Hepatocyte (in vitro differentiated cells): Measurements from ENCODE around the gene VAV2. TPM values are rescaled to one million over a fixed set of nuclear protein-coding genes. Genes with fewer than 3 reads are reported as not detected.
A peak's percentile ranks its signal among the peaks of the same experiment; 100 is the strongest.

Experiments used
- DNase-seq: peaks from one replicate; pipeline ENCODE4 v3.0.0-alpha.2; 2016; ENCODE audit warnings: low spot score
- H2AFZ ChIP-seq: fragments of 200-600 bp; sonication (generic); 2 replicates; pipeline ENCODE4 v1.6.0; 2016; ENCODE audit warnings: antibody characterized with exemption, mild to moderate bottlenecking
- H3K27ac ChIP-seq: fragments of 200-600 bp; sonication (generic); 2 replicates; pipeline ENCODE4 v1.5.1; 2016; ENCODE audit warnings: mild to moderate bottlenecking
- H3K27me3 ChIP-seq: fragments of 200-600 bp; sonication (generic); 2 replicates; pipeline ENCODE4 v1.6.1; 2016
- H3K36me3 ChIP-seq: fragments of 200-600 bp; sonication (generic); replicated peaks from 2 replicates; pipeline ENCODE4 v1.5.1; 2016; ENCODE audit warnings: low read depth; ENCODE audit not compliant: insufficient read depth
- H3K4me1 ChIP-seq: fragments of 200-600 bp; sonication (generic); 2 replicates; pipeline ENCODE4 v1.5.1; 2016; ENCODE audit warnings: mild to moderate bottlenecking, moderate library complexity; ENCODE audit not compliant: insufficient read depth
- H3K4me2 ChIP-seq: fragments of 200-600 bp; sonication (generic); 2 replicates; pipeline ENCODE4 v1.6.0; 2016
- H3K4me3 ChIP-seq: fragments of 200-600 bp; sonication (generic); 2 replicates; pipeline ENCODE4 v1.5.1; 2016; ENCODE audit warnings: mild to moderate bottlenecking
- H3K79me2 ChIP-seq: fragments of 200-600 bp; sonication (generic); 2 replicates; pipeline ENCODE4 v1.6.0; 2017; ENCODE audit warnings: mild to moderate bottlenecking
- H3K9me2 ChIP-seq: fragments of 200-600 bp; sonication (generic); replicated peaks from 2 replicates; pipeline ENCODE4 v1.6.0; 2017; ENCODE audit warnings: mild to moderate bottlenecking; ENCODE audit not compliant: insufficient read depth
- H3K9me3 ChIP-seq: fragments of 200-600 bp; sonication (generic); 2 replicates; pipeline ENCODE4 v1.5.1; 2016; ENCODE audit warnings: low read depth, mild to moderate bottlenecking
- H4K20me1 ChIP-seq: fragments of 200-600 bp; sonication (generic); 2 replicates; pipeline ENCODE4 v1.6.0; 2016; ENCODE audit warnings: mild to moderate bottlenecking; ENCODE audit not compliant: insufficient read depth, poor library complexity, severe bottlenecking
- EZH2 ChIP-seq: fragments of 200-600 bp; sonication (generic); IDR thresholded peaks from 2 replicates; pipeline ENCODE4 v1.6.1; 2016; ENCODE audit warnings: antibody characterized with exemption, mild to moderate bottlenecking, borderline replicate concordance
- EZH2phosphoT487 ChIP-seq: fragments of 200-600 bp; sonication (generic); IDR thresholded peaks from one replicate; pipeline ENCODE4 v1.6.1; 2018; ENCODE audit warnings: antibody characterized with exemption, mild to moderate bottlenecking, low read depth, moderate library complexity; ENCODE audit not compliant: unreplicated experiment, severe bottlenecking
- WGBS: methylation state at CpG from one replicate; pipeline ENCODE4 v1.1.6; 2016; ENCODE audit warnings: low lambda C conversion rate; ENCODE audit errors: missing lambda C conversion rate; 5-methylcytosine and 5-hydroxymethylcytosine counted together
- polyA plus RNA-seq: library from polyadenylated mRNA; unstranded; fragments of >200 nt; fragmentation: Nextera tagmentation; extraction: Ambion mirVana; gene quantifications from 2 replicates; pipeline ENCODE4 v1.2.1, GENCODE V29; 2016
- total RNA-seq: library from RNA; depleted of rRNA; stranded (reverse); fragments of >200 nt; gene quantifications from 2 replicates; pipeline ENCODE4 v1.2.3, GENCODE V29; 2014
- TF ChIP-seq, protein P1 (sequence below): fragments of 200-600 bp; sonication (generic); IDR thresholded peaks from 2 replicates; pipeline ENCODE4 v1.5.1; 2016; ENCODE audit warnings: antibody characterized with exemption, mild to moderate bottlenecking; ENCODE audit not compliant: poor library complexity

The VAV2 gene
- total and polyA plus RNA-seq, 2 experiments from 2014 or later: 24.9 to 27.7 TPM

DNA sequence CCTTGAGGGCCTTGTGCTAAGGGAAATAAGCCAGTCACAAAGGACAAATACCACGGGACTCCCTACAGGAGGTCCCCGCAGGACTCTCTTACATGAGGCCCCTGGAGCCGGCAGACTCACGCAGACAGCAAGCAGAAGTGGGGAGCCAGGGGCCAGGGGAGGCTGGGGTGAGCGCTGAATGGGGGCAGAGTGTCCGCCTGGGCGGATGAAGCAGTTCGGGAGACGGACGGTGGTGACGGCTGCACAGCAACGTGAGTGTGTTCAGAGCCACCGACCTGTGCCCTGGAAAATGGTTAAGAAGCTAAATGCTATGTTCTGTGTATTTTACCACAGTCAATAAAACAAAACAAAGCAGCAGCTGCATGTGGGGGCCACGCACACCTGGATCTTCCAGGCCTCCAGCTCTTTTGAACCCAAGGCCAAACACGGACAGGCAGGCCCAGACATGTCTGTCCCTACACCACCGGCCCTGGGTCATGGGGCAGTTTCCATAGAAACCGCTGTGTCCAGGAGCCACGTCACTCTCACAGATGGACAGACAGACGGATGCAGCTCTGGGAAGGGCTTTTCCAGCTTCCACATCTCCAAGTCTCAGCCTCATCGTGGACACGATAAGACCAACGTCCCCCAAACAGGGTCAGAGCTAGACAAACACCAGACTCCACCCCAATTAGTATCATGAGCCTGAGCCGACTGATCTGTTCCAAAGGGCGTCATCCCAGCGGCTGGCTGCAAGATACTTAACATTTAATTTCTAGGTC is 103.9 kb downstream of the VAV2 start:
- Histone ChIP-seq H3K9me3 (no peaks in the 10 kb centered on the region), H3K4me1 (peaks cover 45% of the 10 kb centered on the region), H3K36me3 (no peaks in the 10 kb centered on the region), H3K4me3 (no peak overlapping the region), H3K27ac (peak overlapping the region; percentile 95), H4K20me1 (no peaks in the 10 kb centered on the region), H3K4me2 (peak overlapping the region; percentile 50), H3K27me3 (no peaks in the 10 kb centered on the region), H2AFZ (no peak overlapping the region), H3K79me2 (peaks cover 75% of the 10 kb centered on the region), H3K9me2 (no peaks in the 10 kb centered on the region)
- 45% methylated on average over 23 of the region's 25 CpGs for WGBS
- TF ChIP-seq, protein P1, sequence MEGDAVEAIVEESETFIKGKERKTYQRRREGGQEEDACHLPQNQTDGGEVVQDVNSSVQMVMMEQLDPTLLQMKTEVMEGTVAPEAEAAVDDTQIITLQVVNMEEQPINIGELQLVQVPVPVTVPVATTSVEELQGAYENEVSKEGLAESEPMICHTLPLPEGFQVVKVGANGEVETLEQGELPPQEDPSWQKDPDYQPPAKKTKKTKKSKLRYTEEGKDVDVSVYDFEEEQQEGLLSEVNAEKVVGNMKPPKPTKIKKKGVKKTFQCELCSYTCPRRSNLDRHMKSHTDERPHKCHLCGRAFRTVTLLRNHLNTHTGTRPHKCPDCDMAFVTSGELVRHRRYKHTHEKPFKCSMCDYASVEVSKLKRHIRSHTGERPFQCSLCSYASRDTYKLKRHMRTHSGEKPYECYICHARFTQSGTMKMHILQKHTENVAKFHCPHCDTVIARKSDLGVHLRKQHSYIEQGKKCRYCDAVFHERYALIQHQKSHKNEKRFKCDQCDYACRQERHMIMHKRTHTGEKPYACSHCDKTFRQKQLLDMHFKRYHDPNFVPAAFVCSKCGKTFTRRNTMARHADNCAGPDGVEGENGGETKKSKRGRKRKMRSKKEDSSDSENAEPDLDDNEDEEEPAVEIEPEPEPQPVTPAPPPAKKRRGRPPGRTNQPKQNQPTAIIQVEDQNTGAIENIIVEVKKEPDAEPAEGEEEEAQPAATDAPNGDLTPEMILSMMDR: no peak
- TF ChIP-seq EZH2 (no peak), EZH2phosphoT487 (no peak)
- DNase-seq: peak; percentile 63

DNA sequence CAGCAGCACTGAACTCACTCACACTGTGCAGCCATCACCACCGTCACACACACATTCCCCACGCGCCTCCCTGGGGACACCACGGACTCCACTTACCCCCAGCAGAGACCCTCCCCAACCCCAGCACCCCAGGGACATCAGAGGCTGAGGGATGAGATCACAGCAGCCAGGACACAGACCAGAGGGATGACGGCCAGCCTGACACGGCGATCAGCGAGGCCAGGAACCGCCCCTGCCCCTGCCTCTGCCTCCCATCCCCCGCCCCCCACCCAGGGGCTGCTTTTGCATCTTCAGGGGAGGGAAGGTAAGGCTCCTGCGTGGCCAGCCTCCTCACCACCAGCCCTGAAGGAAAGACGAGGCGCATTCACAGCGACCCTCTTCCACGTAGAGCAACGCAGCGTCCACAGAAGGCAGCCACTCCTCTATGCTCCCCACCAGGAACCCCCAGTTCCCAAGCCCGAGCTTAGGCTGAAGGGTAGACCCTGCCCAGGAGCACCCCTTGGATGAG is 104.5 kb downstream of the VAV2 start:
- Histone ChIP-seq H3K27me3 (no peaks in the 10 kb centered on the region), H3K36me3 (no peaks in the 10 kb centered on the region), H4K20me1 (no peaks in the 10 kb centered on the region), H3K4me2 (peak overlapping the region; percentile 50), H3K4me3 (no peak overlapping the region), H3K9me2 (no peaks in the 10 kb centered on the region), H3K79me2 (peaks cover 80% of the 10 kb centered on the region), H2AFZ (no peak overlapping the region), H3K9me3 (no peaks in the 10 kb centered on the region), H3K27ac (peak overlapping the region; percentile 95), H3K4me1 (peaks cover 41% of the 10 kb centered on the region)
- no peak for DNase-seq
- TF ChIP-seq EZH2phosphoT487: no peak
- TF ChIP-seq EZH2: no peak
- TF ChIP-seq, protein P1: no peak
- WGBS: 73% methylated on average over 15 of the region's 18 CpGs

- no peak for TF ChIP-seq EZH2
- TF ChIP-seq, protein P1: no peak
- no peak for TF ChIP-seq EZH2phosphoT487
- Histone ChIP-seq H4K20me1 (no peaks in the 10 kb centered on the region), H3K36me3 (no peaks in the 10 kb centered on the region), H2AFZ (no peak overlapping the region), H3K79me2 (peaks cover 87% of the 10 kb centered on the region), H3K4me2 (no peak overlapping the region), H3K4me1 (peaks cover 44% of the 10 kb centered on the region), H3K9me2 (no peaks in the 10 kb centered on the region), H3K4me3 (no peak overlapping the region), H3K27me3 (no peaks in the 10 kb centered on the region), H3K9me3 (no peaks in the 10 kb centered on the region), H3K27ac (peak overlapping the region; percentile 95)
- DNase-seq: no peak
- WGBS: 81% methylated on average over 14 of the region's 14 CpGs
Measured at GRCh38 chr9:133886563-133887501, 105.3 kb downstream of the VAV2 start.
